ENCODE data around the gene ESRRA. TPM values are rescaled to one million over a fixed set of nuclear protein-coding genes. Genes with fewer than 3 reads are reported as not detected.
A peak's percentile ranks its signal among the peaks of the same experiment; 100 is the strongest.

Gene ESRRA
- total RNA-seq, 6 donors from 2014 or later: 42.7 to 109 (median 80.6) TPM

- Histone ChIP-seq H3K4me1 (peaks cover 12 to 34% (median 27%) of the 10 kb centered on the region in 4 donors), H3K27me3 (no peaks in the 10 kb centered on the region), H3K4me3 (peak overlapping the region in 2 of 4 donors; percentile 34 to 49), H3K27ac (peak overlapping the region in 2 of 4 donors; percentile 82 to 83), H3K36me3 (no peaks in the 10 kb centered on the region), H3K9me3 (no peaks in the 10 kb centered on the region)
- ATAC-seq (ENCODE audit: low FRiP score in 2 of 2) (no peak), DNase-seq (peak in 1 of 2 donors; percentile 83)
- 70 to 74% methylated on average over 10 to 21 of the region's 21 CpGs for WGBS, 2 donors
- TF ChIP-seq POLR2AphosphoS5 (IDR thresholded peaks at IDR 0.05) (no peak), CTCF (IDR thresholded peaks at IDR 0.05) (no peak), POLR2A (IDR thresholded peaks at IDR 0.05) (no peak), EP300 (IDR thresholded peaks at IDR 0.05) (no peak)
Measured at GRCh38 chr11:64341429-64341828, 36.1 kb downstream of the ESRRA start.

- DNase-seq: peak; percentile 94 to 99
- TF ChIP-seq EP300 (IDR thresholded peaks at IDR 0.05) (no peak), POLR2A (IDR thresholded peaks at IDR 0.05) (peak in 2 of 4 donors; percentile 15 to 68), CTCF (IDR thresholded peaks at IDR 0.05) (peak; percentile 36 to 82 (median 68)), POLR2AphosphoS5 (IDR thresholded peaks at IDR 0.05) (peak; percentile 51 to 76)
- WGBS, 2 donors: 22 to 55% methylated on average over 22 to 54 of the region's 55 CpGs
- no peaks in the 10 kb centered on the region for H3K36me3 ChIP-seq
- H3K4me1 ChIP-seq: peaks cover 12 to 34% (median 27%) of the 10 kb centered on the region in 4 donors
- H3K27me3 ChIP-seq: no peaks in the 10 kb centered on the region
- H3K4me3 ChIP-seq: peak overlapping the region in 3 of 4 donors; percentile 36 to 42 (median 39)
- H3K9me3 ChIP-seq: no peaks in the 10 kb centered on the region
- peak overlapping the region; percentile 50 to 82 (median 71) for H3K27ac ChIP-seq
- ATAC-seq (ENCODE audit: low FRiP score in 2 of 2): peak; percentile 90 to 94
Measured at GRCh38 chr11:64341851-64342791, 36.8 kb downstream of the ESRRA start.

- H3K4me1 ChIP-seq: peaks cover 12 to 34% (median 27%) of the 10 kb centered on the region in 4 donors
- no peak for ATAC-seq (ENCODE audit: low FRiP score in 2 of 2)
Measured at GRCh38 chr11:64342869-64343745, 37.8 kb downstream of the ESRRA start.

More at GRCh38 chr11:64342869-64343745, 37.8 kb downstream of the ESRRA start:
- Histone ChIP-seq H3K9me3 (no peaks in the 10 kb centered on the region), H3K36me3 (no peaks in the 10 kb centered on the region), H3K27ac (peak overlapping the region in 3 of 4 donors; percentile 50 to 82 (median 65)), H3K4me3 (peak overlapping the region in 3 of 4 donors; percentile 36 to 42 (median 39)), H3K27me3 (no peaks in the 10 kb centered on the region)
- TF ChIP-seq CTCF (IDR thresholded peaks at IDR 0.05): no peak
- TF ChIP-seq POLR2AphosphoS5 (IDR thresholded peaks at IDR 0.05): no peak
- no peak for TF ChIP-seq POLR2A (IDR thresholded peaks at IDR 0.05)
- TF ChIP-seq EP300 (IDR thresholded peaks at IDR 0.05): no peak
- peak in 1 of 2 donors; percentile 83 for DNase-seq
- 53 to 79% methylated on average over 16 to 17 of the region's 29 CpGs for WGBS, 2 donors
